ENCODE data around the gene GNB3.
A peak's percentile ranks its signal among the peaks of the same experiment; 100 is the strongest.
"Not testable (repeated sequence)": the region's sequence is repeated elsewhere in the genome, so short reads cannot be mapped to it uniquely, and the experiment has no call there.

Gene GNB3

DNA sequence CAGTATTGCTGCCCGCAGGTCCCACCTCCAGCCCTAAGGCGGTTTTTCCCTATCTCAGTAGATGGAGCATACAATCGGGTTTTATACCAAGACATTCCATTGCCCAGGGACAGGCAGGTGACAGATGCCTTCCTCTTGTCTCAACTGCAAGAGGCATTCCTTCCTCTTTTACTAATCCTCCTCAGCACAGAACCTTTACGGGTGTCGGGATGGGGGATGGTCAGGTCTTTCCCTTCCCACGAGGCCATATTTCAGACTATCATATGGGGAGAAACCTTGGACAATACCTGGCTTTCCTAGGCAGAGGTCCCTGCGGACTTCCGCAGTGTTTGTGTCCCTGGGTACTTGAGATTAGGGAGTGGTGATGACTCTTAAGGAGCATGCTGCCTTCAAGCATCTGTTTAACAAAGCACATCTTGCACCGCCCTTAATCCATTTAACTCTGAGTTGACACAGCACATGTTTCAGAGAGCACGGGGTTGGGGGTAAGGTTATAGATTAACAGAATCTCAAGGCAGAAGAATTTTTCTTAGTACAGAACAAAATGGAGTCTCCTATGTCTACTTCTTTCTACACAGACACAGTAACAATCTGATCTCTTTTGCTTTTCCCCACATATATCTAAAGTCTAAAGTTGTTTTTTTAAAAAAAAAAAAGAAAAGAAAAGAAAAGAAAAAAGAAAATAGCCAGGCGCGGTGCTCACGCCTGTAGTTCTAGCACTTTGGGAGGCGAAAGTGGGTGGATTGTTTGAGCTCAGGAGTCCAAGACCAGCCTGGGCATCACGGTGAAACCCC, 45.7 kb downstream of the GNB3 start:
- DNase-seq, result not testable (repeated sequence)

DNA sequence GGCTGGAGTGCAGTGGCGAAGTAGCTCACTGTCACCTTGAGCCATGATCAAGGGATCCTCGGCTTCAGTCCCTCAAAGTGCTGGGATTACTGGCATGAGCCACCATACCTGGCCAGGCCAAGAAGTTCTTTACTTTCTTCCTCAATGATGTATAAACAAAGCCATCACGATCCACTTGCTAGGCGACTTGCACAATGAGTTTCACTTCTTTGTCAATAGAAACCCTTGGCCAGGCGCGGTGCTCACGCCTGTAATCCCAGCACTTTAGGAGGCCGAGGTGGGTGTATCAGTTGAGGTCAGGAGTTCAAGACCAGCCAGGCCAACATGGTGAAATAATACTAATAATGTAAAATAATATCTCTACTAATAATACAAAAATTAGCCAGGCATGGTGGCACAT, 46.7 kb downstream of the GNB3 start:
- no peak for DNase-seq

DNA sequence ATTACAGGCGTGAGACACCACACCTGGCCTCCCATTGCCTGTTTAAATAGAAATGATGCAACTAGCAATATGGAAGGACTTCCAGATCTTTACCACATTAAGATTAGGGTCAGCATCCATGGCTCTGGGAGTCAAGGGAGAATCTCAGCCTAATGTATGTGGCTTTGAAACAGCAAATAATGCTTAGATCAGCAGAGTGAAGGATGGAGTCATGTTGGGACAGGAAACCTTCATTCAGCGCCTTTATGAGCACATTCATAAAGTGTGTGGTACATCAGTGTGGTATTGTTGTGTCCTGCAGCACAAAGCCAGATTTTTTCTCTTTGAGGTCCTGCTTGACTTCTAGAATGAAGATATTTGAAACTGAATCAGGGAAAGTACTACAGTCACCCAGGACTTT, 47.6 kb downstream of the GNB3 start:
- no peak for DNase-seq

DNA sequence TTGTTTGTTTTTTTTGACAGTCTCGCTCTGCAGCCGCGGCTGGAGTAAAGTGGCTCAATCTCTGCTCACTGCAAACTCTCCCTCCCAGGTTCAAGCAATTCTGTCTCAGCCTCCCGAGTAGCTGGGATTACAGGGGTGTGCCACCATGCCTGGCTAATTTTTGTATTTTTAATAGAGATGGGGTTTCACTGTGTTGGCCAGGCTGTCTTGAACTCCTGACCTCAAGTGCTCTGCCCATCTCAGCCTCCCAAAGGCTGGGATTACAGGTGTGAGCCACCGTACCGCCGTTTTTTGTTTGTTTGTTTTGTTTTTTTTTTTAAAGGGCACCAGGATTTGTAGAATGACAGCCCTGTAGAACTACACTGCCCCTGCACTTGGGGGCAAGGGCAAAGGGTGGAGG, 48.1 kb downstream of the GNB3 start:
- not testable (repeated sequence) for DNase-seq

DNA sequence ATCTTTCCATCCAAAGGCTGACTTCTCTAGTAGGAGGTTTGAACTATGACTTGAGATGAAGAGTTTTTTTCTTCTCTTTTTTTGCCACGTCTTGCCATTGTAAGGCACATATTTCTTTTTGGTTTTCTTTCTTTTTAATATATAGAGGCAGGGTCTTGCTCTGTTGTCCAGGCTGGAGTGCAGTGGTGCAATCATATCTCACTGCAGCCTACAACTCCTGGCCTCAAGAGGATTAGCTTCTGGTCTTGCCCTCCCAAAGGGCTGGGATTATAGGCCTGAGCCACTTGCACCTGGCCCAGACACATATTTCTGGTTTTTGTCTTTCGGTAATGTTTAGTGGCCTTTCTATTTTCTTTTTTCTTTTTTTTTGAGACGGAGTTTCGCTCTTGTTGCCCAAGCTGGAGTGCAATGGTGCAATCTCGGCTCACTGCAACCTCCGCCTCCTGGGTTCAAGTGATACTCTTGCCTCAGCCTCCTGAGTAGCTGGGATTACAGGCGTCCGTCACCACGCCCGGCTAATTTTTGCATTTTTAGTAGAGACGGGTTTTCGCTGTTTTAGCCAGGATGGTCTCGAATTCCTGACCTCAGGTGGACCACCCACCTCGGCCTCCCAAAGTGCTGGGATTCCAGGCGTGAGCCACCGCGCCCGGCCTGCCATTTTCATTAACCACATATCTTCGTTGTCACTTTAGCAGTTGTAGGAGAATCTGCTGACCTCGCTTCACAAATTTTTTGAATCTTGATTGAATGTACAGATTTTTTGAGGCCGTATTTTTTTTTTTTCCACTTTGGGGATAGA, 49.2 kb downstream of the GNB3 start:
- DNase-seq, result not testable (repeated sequence)

DNA sequence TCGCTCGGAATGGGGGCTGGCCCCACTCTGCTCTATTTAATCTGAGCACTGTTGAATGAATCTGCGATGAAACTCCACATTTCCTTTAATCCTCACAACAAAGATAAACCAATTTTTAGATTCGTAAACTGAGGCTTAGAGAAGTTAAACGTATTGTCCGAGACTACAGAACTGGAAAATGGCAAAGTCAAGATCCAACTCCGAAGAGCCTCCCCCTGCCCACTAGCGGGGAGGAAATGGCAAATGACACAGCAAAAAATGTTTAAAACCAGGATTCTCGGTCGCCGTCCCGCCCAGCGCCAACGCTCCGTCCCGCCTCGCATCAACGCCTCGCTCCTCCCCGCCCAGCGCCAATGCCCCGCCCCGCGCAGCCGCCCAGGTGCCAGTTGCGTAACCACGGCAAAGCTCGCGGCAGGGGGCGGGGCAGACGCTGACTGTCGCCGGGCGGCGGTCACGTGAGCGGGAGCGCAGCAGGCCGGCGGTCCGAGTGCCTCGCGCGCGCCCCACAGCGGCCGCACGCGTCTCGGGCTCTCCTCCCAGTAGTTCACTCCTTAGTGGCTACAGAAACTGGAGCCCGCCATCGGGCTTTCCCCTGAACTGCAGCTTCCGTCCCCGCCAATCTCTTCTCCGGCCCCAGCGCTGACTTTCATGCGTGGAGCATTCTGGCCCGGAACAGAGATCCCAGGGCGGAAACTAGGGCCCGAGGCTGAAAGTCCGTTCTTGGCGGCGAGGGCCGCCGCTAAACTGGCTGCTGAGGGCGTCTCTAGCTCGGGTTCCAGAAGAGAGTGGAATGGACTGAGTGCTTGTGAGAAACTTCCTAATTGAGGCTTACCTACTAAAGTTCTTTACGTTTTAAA, 50.3 kb downstream of the GNB3 start:
- DNase-seq, result peak; percentile 96

DNA sequence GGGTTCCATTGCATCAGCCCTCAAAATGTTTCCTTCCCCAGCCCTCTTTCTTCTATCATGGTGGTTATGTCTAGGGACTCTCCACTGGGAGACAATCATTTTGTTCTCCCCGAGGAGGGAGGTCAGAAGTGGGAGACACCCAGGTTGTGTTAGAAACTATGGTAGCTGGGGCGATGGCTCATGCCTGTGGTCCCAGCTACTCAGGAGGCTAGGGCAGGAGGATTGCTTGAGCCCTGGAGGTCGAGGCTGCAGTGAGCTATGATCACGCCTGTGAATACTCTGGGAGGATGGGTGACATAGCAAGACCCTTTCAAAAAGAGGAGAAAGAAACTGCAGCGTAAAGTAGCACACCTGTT, 50.9 kb downstream of the GNB3 start:
- DNase-seq, result no peak

DNA sequence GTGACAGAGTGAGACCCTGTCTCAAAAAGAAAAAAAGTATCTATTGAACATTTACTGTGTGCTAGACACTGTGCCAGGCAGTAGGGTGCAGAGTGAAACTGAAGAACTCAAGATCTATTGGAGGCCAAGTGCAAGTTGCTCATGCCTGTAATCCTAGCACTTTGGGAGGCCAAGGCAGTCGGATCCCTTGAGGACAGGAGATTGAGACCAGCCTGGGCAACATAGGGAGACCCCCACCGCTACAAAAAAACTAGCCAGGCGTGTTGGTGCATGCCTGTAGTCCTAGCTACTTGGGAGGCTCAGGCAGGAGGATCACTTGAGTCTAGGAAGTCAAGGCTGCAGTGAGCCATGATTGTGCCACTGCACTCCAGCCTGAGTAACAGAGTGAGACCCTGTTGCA, 52.0 kb downstream of the GNB3 start:
- DNase-seq, result not testable (repeated sequence)

DNA sequence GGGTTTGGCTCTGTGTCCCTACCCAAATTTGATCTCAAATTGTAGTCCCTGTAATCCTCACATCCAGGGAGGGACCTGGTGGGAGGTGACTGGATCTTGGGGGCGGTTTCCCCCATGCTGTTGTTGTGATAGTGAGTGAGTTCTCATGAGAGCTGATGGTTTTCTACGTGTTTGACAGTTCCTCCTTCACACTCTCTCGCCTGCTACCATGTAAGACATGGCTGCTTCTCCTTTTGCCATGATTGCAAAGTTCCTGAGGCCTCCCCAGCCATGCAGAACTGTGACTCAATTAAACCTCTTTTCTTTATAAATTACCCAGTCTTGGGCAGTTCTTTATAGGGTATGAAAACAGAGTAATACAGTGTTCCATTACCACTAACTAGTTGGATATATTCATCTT, 53.6 kb downstream of the GNB3 start:
- DNase-seq, result no peak

Data from T1000 (cell line).